Uterus (tissue), 4 donors: ENCODE data around the gene NOX5. TPM values are rescaled to one million over a fixed set of nuclear protein-coding genes. Genes with fewer than 3 reads are reported as not detected.

Source experiments
- DNase-seq, 2 donors: peaks; one replicate each; pipeline ENCODE4 v3.0.0-alpha.2; 2019 to 2020
- H3K27ac ChIP-seq, 2 donors: fragments of 200-600 bp; sonication (generic); 1 replicate in 1 of 2; 2 replicates in 1 of 2; pipeline ENCODE4 v1.5.1; 2016 to 2018
- H3K27me3 ChIP-seq, 2 donors: fragments of 200-600 bp; sonication (generic); one replicate each; pipeline ENCODE4 v1.5.1; 2018 to 2019; ENCODE audit warnings: control low read depth in 1 of 2
- H3K36me3 ChIP-seq, 2 donors: fragments of 200-600 bp; sonication (generic); one replicate each; pipeline ENCODE4 v1.5.1; 2019; ENCODE audit warnings: control low read depth in 1 of 2
- H3K4me1 ChIP-seq, 2 donors: fragments of 200-600 bp; sonication (generic); one replicate each; pipeline ENCODE4 v1.5.1; 2018 to 2019; ENCODE audit warnings: control low read depth in 1 of 2
- H3K4me3 ChIP-seq, 2 donors: fragments of 200-600 bp; sonication (generic); 1 replicate in 1 of 2; 2 replicates in 1 of 2; pipeline ENCODE4 v1.5.1; 2018 to 2019; ENCODE audit warnings: mild to moderate bottlenecking in 1 of 2
- H3K9me3 ChIP-seq, 2 donors: fragments of 200-600 bp; sonication (generic); one replicate each; pipeline ENCODE4 v1.5.1; 2019; ENCODE audit warnings: control low read depth in 1 of 2
- CTCF ChIP-seq, 4 experiments: fragments of 200-600 bp in 2 of 4; fragments of 450-650 bp in 2 of 4; sonication (generic) in 2 of 4; IDR thresholded peaks; one replicate each; pipeline ENCODE4 v1.5.1; 2016 to 2019; ENCODE audit warnings: antibody characterized with exemption in 4 of 4, mild to moderate bottlenecking in 2 of 4, moderate library complexity in 1 of 4
- POLR2A ChIP-seq, 2 donors: fragments of 450-650 bp; IDR thresholded peaks; one replicate each; pipeline ENCODE4 v1.6.1; 2016; ENCODE audit warnings: antibody characterized with exemption in 2 of 2, mild to moderate bottlenecking in 1 of 2, moderate library complexity in 1 of 2
- intact Hi-C: fragments of 100-400 bp; cut with DNase I; formaldehyde crosslinking; loops from one replicate; pipeline ENCODE4 v1.15.1; 2023; ENCODE audit warnings: low total_unique reads
- total RNA-seq, 4 donors: library from RNA; depleted of rRNA in 3 of 4; stranded (reverse); fragments of >200 nt in 3 of 4; gene quantifications; one replicate each; pipeline versions ENCODE4 v1.1.0 to v1.2.4, GENCODE V29; 2014 to 2023
- donor health status: DM: yes; HTN: yes; CAD: no.

The NOX5 gene
- total RNA-seq, 4 donors from 2014 or later, result 0.21 to 0.52 TPM; not detected in 2

- intact Hi-C loops, result no loop called here
Measured at GRCh38 chr15:69074843-69075224, 60.3 kb downstream of the NOX5 start.

GRCh38 chr15:69075440-69075839 lies 60.9 kb downstream of the NOX5 start:
- intact Hi-C loops, result no loop called here
- Histone ChIP-seq H3K27ac (no peak overlapping the region), H3K4me3 (no peak overlapping the region), H3K4me1 (no peaks in the 10 kb centered on the region), H3K27me3 (no peaks in the 10 kb centered on the region), H3K36me3 (no peaks in the 10 kb centered on the region), H3K9me3 (no peaks in the 10 kb centered on the region)
- no peak for TF ChIP-seq CTCF (IDR thresholded peaks at IDR 0.05)
- DNase-seq, result no peak

More at GRCh38 chr15:69074843-69075224, 60.3 kb downstream of the NOX5 start:
- Histone ChIP-seq H3K27me3 (no peaks in the 10 kb centered on the region), H3K4me3 (peak overlapping the region in 1 of 2 donors; percentile 30), H3K27ac (no peak overlapping the region), H3K9me3 (no peaks in the 10 kb centered on the region), H3K4me1 (no peaks in the 10 kb centered on the region), H3K36me3 (no peaks in the 10 kb centered on the region)
- no peak for DNase-seq
- TF ChIP-seq CTCF (IDR thresholded peaks at IDR 0.05) (no peak), POLR2A (IDR thresholded peaks at IDR 0.05) (no peak)

- TF ChIP-seq CTCF (IDR thresholded peaks at IDR 0.05), result no peak
- no peak for DNase-seq
- H3K36me3 ChIP-seq, result no peaks in the 10 kb centered on the region
- H3K4me3 ChIP-seq, result no peak overlapping the region
- no peaks in the 10 kb centered on the region for H3K27me3 ChIP-seq
- no peaks in the 10 kb centered on the region for H3K4me1 ChIP-seq
- no peaks in the 10 kb centered on the region for H3K9me3 ChIP-seq
- H3K27ac ChIP-seq, result no peak overlapping the region
- intact Hi-C loops, result no loop called here
Measured at GRCh38 chr15:69076756-69077155, 62.3 kb downstream of the NOX5 start.

- peaks cover 0 to 3% of the 10 kb centered on the region in 2 donors for H3K4me1 ChIP-seq
- intact Hi-C loops, result no loop called here
- H3K9me3 ChIP-seq, result no peaks in the 10 kb centered on the region
Measured at GRCh38 chr15:69078638-69079037, 64.1 kb downstream of the NOX5 start.

More at GRCh38 chr15:69078638-69079037, 64.1 kb downstream of the NOX5 start:
- Histone ChIP-seq H3K27ac (no peak overlapping the region), H3K4me3 (no peak overlapping the region), H3K27me3 (no peaks in the 10 kb centered on the region), H3K36me3 (no peaks in the 10 kb centered on the region)
- DNase-seq, result no peak
- no peak for TF ChIP-seq CTCF (IDR thresholded peaks at IDR 0.05)
- no peak for TF ChIP-seq POLR2A (IDR thresholded peaks at IDR 0.05)
